GM21360 (cell line): ENCODE data around the gene MUSTN1.

Experiments
- ATAC-seq: cut with Tn5 transposase; IDR thresholded peaks from one replicate; pipeline ENCODE4 v1.9.1; 2021; ENCODE audit warnings: mild to moderate bottlenecking, moderate library complexity; ENCODE audit not compliant: unreplicated experiment

MUSTN1 gene

GRCh38 chr3:52787672-52788625, 46.9 kb downstream of the MUSTN1 start:
- ATAC-seq: no peak

GRCh38 chr3:52787246-52787645, 47.6 kb downstream of the MUSTN1 start:
- ATAC-seq: no peak

DNA sequence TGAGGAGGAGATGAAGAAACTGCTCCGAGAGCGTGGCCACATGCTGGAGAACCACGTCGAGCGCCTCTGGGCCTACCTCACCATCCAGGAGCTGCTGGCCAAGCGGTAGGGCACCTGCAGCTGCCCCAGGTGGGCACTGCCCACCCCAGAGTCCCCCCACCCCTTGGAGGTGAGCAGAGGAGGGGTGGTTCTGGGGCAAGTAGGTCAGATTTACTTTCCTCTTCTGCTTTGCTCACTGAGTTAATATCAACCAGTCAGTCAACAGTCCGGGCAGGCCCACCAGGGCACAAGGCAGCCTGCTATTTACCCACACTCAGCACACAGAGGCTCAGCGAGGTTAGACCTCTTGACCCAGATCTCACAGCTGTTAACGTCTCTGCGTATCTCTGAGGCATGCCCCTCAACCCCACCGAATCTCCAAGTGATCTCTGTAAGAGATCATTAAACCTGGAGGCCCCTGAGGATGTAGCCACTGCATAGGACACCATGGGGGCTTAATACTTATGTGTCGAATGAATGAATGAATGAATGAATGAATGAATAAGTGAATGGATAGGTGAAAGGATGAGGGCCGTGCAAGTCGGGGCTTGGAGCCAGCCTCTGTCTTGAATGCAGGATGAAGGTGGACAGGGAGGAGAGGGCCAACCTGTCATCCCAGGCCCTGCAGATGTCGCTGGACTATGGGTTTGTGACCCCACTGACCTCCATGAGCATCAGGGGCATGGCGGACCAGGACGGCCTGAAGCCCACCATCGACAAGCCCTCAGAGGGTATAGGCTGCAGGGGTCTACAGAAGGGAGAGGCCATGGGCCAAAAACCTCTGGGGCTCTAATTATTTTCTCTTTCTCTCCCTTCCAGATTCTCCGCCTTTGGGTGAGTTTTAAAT, 48.2 kb downstream of the MUSTN1 start:
- no peak for ATAC-seq

DNA sequence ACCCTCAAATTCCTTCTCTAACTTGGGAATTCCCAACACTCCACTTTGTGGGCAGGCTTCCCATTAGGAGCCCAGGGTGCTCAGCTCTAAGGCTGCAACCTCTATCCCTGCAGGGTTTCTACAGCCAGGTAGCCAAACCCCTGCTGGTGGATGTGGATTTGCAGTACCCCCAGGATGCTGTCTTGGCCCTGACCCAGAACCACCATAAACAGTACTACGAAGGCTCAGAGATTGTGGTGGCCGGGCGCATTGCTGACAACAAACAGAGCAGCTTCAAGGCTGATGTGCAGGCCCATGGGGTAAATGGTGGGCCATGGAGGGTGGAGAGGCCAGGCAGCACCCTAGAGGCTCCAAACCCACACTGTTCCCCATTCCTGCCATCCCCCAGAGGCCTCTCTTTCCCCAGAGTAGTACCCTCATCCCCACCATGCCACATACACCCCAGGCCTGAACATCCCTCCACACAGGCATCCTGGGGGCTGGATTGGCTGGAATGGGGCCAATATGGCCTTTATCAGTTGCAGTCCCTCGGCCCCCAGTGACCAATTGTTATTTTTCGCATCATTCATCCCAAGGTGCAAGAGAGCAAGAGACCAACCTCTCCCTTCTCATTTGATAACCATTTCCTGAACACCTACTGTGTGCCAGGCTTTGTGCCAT, 49.8 kb downstream of the MUSTN1 start:
- ATAC-seq: no peak

DNA sequence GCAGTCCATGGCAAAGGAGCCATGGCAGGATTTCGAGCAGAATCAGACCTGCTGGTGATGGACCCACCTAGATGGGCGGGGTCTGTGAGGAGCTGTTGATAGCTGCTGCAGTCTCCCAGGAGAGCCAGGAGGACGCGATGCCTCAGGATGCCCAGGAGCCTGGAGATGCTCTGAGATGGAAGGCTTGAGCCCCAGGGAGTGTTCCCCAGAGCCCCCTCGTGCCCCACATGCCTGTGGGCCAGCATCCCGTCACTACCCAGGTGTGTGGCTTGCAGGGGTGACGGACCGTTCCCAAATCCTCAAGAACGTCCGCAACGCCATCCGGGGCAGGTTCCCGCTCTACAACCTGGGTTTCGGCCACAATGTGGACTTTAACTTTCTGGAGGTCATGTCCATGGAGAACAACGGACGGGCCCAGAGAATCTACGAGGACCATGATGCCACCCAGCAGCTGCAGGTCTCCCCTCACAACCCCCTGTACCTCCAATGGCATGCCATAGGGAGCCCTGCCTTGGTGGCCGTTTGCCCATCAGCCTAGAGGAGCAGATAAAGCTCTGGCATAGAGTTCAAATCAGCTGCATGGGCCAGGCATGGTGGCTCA, 50.7 kb downstream of the MUSTN1 start:
- ATAC-seq: no peak

DNA sequence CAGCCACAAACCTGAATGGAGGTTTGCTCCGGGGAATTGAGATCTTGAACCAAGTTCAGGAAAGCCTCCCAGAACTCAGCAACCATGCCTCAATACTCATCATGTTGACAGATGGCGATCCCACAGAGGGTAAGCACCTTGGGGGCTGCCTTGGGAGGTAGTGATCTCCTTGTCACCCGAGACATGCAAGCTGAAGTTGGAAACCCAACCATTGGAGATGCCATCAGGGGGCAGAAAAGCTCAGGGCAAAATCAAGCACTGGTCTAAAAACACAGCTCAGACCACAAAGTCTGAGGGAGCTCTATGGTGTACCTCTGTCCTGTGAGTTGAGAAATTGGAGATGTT, 51.6 kb downstream of the MUSTN1 start:
- no peak for ATAC-seq
